Measurements from ENCODE around the gene PCK1. TPM values are rescaled to one million over a fixed set of nuclear protein-coding genes. Genes with fewer than 3 reads are reported as not detected.

Gene PCK1
- total and polyA plus RNA-seq, 4 donors = 8.9 to 532 (median 314) TPM

- 91% methylated on average over 10 of the region's 10 CpGs for WGBS
- no peak for DNase-seq (ENCODE audit: low spot score)
These were observed 26.0 kb downstream of the PCK1 start for GRCh38 chr20:57586943-57587277.

More at GRCh38 chr20:57586943-57587277, 26.0 kb downstream of the PCK1 start:
- H3K36me3 ChIP-seq (ENCODE audit: control insufficient read depth in 4 of 4, insufficient read depth in 3 of 4, low read depth in 1 of 4, low read length in 3 of 4) = no peaks in the 10 kb centered on the region
- H3K9ac ChIP-seq (ENCODE audit: low read depth in 1 of 2, low read length in 2 of 2) = peak overlapping the region in 1 of 2 donors; percentile 23
- H3K27ac ChIP-seq (ENCODE audit: low read depth in 1 of 2, low read length in 2 of 2) = peak overlapping the region; percentile 72 to 79
- H3K4me1 ChIP-seq (ENCODE audit: control insufficient read depth in 4 of 4, insufficient read depth in 4 of 4, low read length in 3 of 4) = peaks cover 24 to 59% (median 40%) of the 10 kb centered on the region in 4 donors
- H3K9me3 ChIP-seq (ENCODE audit: control insufficient read depth in 4 of 4, low read length in 3 of 4) = no peaks in the 10 kb centered on the region
- no peak overlapping the region for H3K4me3 ChIP-seq (ENCODE audit: low read depth in 1 of 3, low read length in 3 of 3)
- TF ChIP-seq ZBTB33 (IDR thresholded peaks at IDR 0.05) (no peak), TAF1 (conservative IDR thresholded peaks at IDR 0.05) (no peak), MAX (IDR thresholded peaks at IDR 0.05) (no peak), CTCF (IDR thresholded peaks at IDR 0.05; ENCODE audit: low read depth, low read length, missing input control) (no peak), FOXA1 (IDR thresholded peaks at IDR 0.05) (no peak), RXRA (IDR thresholded peaks at IDR 0.05) (no peak), SP1 (IDR thresholded peaks at IDR 0.05) (no peak), HNF4G (IDR thresholded peaks at IDR 0.05) (no peak), NR2F2 (IDR thresholded peaks at IDR 0.05) (no peak), RAD21 (IDR thresholded peaks at IDR 0.05) (no peak), HNF4A (conservative IDR thresholded peaks at IDR 0.05) (no peak), JUND (IDR thresholded peaks at IDR 0.05) (no peak), YY1 (IDR thresholded peaks at IDR 0.05) (no peak), REST (IDR thresholded peaks at IDR 0.05) (no peak), ATF3 (IDR thresholded peaks at IDR 0.05) (no peak), FOXA2 (IDR thresholded peaks at IDR 0.05) (no peak), EGR1 (IDR thresholded peaks at IDR 0.05; ENCODE audit: low read depth in 2 of 2) (no peak)
- no peaks in the 10 kb centered on the region for H3K27me3 ChIP-seq (ENCODE audit: control insufficient read depth in 4 of 4, insufficient read depth in 4 of 4, low read length in 3 of 4)
